Stromal cell of bone marrow (primary cell): ENCODE data around the gene LRRC74A.

Experiments used
- DNase-seq: peaks from one replicate; pipeline ENCODE4 v3.0.0-alpha.2; 2012; ENCODE audit warnings: low read depth

Gene LRRC74A

GRCh38 chr14:76826122-76826521, at the start of gene LRRC74A:
Gene LRRC74A, plus strand, starts transcription at chr14:76826408. Its CDS starts 290 bp downstream, at chr14:76826698.
- DNase-seq = no peak

GRCh38 chr14:76776428-76777251, 49.6 kb upstream of the LRRC74A start:
- DNase-seq = no peak

GRCh38 chr14:76777721-76778120, 48.5 kb upstream of the LRRC74A start:
- no peak for DNase-seq

GRCh38 chr14:76778546-76779215, 47.5 kb upstream of the LRRC74A start:
- DNase-seq = no peak

GRCh38 chr14:76779221-76780057, 46.8 kb upstream of the LRRC74A start:
- DNase-seq = no peak

GRCh38 chr14:76780058-76780345, 46.2 kb upstream of the LRRC74A start:
- no peak for DNase-seq

- no peak for DNase-seq
Observed at GRCh38 chr14:76780360-76780759, 45.8 kb upstream of the LRRC74A start.

- no peak for DNase-seq
Observed at GRCh38 chr14:76780875-76781647, 45.1 kb upstream of the LRRC74A start.

GRCh38 chr14:76781648-76782051, 44.6 kb upstream of the LRRC74A start:
- DNase-seq = no peak

- DNase-seq = no peak
Observed at GRCh38 chr14:76782115-76782884, 43.9 kb upstream of the LRRC74A start.

GRCh38 chr14:76782885-76783566, 43.2 kb upstream of the LRRC74A start:
- no peak for DNase-seq

- no peak for DNase-seq
Observed at GRCh38 chr14:76784266-76784874, 41.8 kb upstream of the LRRC74A start.

- peak; percentile 59 for DNase-seq
Observed at GRCh38 chr14:76784881-76785280, 41.3 kb upstream of the LRRC74A start.

GRCh38 chr14:76786601-76787000, 39.6 kb upstream of the LRRC74A start:
- no peak for DNase-seq

GRCh38 chr14:76792422-76792821, 33.8 kb upstream of the LRRC74A start:
- DNase-seq = no peak

GRCh38 chr14:76793324-76793723, 32.9 kb upstream of the LRRC74A start:
- DNase-seq = no peak

- DNase-seq = no peak
Observed at GRCh38 chr14:76793956-76794355, 32.3 kb upstream of the LRRC74A start.

- DNase-seq = no peak
Observed at GRCh38 chr14:76806446-76806845, 19.8 kb upstream of the LRRC74A start.

- no peak for DNase-seq
Observed at GRCh38 chr14:76808011-76808410, 18.2 kb upstream of the LRRC74A start.

GRCh38 chr14:76808990-76809389, 17.2 kb upstream of the LRRC74A start:
- no peak for DNase-seq
